DOHH2 (cell line): Measurements from ENCODE around the gene NRXN3.

Experiments used
- EZH2phosphoT487 ChIP-seq: fragments of 200-600 bp; sonication (generic); IDR thresholded peaks from 2 replicates; pipeline ENCODE4 v1.6.1; 2017; ENCODE audit warnings: borderline replicate concordance, mild to moderate bottlenecking, antibody characterized with exemption, low read length, moderate library complexity, mixed read lengths
- TF ChIP-seq, protein P1 (sequence below): fragments of 200-600 bp; sonication (generic); IDR thresholded peaks from one replicate; pipeline ENCODE4 v1.5.1; 2014; ENCODE audit warnings: antibody characterized with exemption, mild to moderate bottlenecking, low read depth, low read length; ENCODE audit not compliant: poor library complexity, severe bottlenecking

- TF ChIP-seq, protein P1, sequence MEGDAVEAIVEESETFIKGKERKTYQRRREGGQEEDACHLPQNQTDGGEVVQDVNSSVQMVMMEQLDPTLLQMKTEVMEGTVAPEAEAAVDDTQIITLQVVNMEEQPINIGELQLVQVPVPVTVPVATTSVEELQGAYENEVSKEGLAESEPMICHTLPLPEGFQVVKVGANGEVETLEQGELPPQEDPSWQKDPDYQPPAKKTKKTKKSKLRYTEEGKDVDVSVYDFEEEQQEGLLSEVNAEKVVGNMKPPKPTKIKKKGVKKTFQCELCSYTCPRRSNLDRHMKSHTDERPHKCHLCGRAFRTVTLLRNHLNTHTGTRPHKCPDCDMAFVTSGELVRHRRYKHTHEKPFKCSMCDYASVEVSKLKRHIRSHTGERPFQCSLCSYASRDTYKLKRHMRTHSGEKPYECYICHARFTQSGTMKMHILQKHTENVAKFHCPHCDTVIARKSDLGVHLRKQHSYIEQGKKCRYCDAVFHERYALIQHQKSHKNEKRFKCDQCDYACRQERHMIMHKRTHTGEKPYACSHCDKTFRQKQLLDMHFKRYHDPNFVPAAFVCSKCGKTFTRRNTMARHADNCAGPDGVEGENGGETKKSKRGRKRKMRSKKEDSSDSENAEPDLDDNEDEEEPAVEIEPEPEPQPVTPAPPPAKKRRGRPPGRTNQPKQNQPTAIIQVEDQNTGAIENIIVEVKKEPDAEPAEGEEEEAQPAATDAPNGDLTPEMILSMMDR, result no peak
- TF ChIP-seq EZH2phosphoT487, result no peak
Measured at GRCh38 chr14:78186277-78186676, 16.1 kb downstream of the NRXN3 start.
